CD4-positive, alpha-beta T cell treated with Interleukin-6 for 4 hours (primary cell): Measurements from ENCODE around the gene CFAP20DC.
"Not testable (repeated sequence)": the region's sequence is repeated elsewhere in the genome, so short reads cannot be mapped to it uniquely, and the experiment has no call there.

Experiments used
- DNase-seq: peaks from one replicate; pipeline ENCODE4 v3.0.0-alpha.2; 2020; ENCODE audit warnings: mixed read lengths

The CFAP20DC gene

GRCh38 chr3:58962040-58962651 is 87.7 kb downstream of the CFAP20DC start:
- no peak for DNase-seq

GRCh38 chr3:58955308-58955707 is 94.5 kb downstream of the CFAP20DC start:
- no peak for DNase-seq

- no peak for DNase-seq
Observed at GRCh38 chr3:58953288-58953687, 96.5 kb downstream of the CFAP20DC start.

- no peak for DNase-seq
Observed at GRCh38 chr3:58952128-58952917, 97.5 kb downstream of the CFAP20DC start.

- DNase-seq: no peak
Observed at GRCh38 chr3:58948018-58948417, 101.8 kb downstream of the CFAP20DC start.

GRCh38 chr3:58946875-58947274 is 103.0 kb downstream of the CFAP20DC start:
- DNase-seq: no peak

- no peak for DNase-seq
Observed at GRCh38 chr3:58938057-58938456, 111.8 kb downstream of the CFAP20DC start.

GRCh38 chr3:58924578-58924977 is 125.2 kb downstream of the CFAP20DC start:
- DNase-seq: no peak

- DNase-seq: no peak
Observed at GRCh38 chr3:58900386-58900785, 149.4 kb downstream of the CFAP20DC start.

- DNase-seq: no peak
Observed at GRCh38 chr3:58899953-58900298, 149.9 kb downstream of the CFAP20DC start.

- peak; percentile 9 for DNase-seq
Observed at GRCh38 chr3:58899159-58899952, 150.5 kb downstream of the CFAP20DC start.

- no peak for DNase-seq
Observed at GRCh38 chr3:58898513-58898912, 151.3 kb downstream of the CFAP20DC start.

GRCh38 chr3:58897646-58898045 is 152.2 kb downstream of the CFAP20DC start:
- no peak for DNase-seq

- DNase-seq: not testable (repeated sequence)
Observed at GRCh38 chr3:58895678-58896077, 154.1 kb downstream of the CFAP20DC start.

GRCh38 chr3:58892526-58892925 is 157.3 kb downstream of the CFAP20DC start:
- not testable (repeated sequence) for DNase-seq

GRCh38 chr3:58888087-58888486 is 161.7 kb downstream of the CFAP20DC start:
- DNase-seq: no peak

- DNase-seq: no peak
Observed at GRCh38 chr3:58884453-58884852, 165.4 kb downstream of the CFAP20DC start.

GRCh38 chr3:58880182-58880581 is 169.6 kb downstream of the CFAP20DC start:
- DNase-seq: no peak

- no peak for DNase-seq
Observed at GRCh38 chr3:58874795-58875194, 175.0 kb downstream of the CFAP20DC start.

GRCh38 chr3:58874248-58874741 is 175.5 kb downstream of the CFAP20DC start:
- DNase-seq: no peak

- DNase-seq: no peak
Observed at GRCh38 chr3:58868097-58868779, 181.6 kb downstream of the CFAP20DC start.

- DNase-seq: no peak
Observed at GRCh38 chr3:58867621-58868020, 182.2 kb downstream of the CFAP20DC start.

GRCh38 chr3:58866079-58866478 is 183.7 kb downstream of the CFAP20DC start:
- no peak for DNase-seq
